Activated naive CD8-positive, alpha-beta T cell (primary cell): Measurements from ENCODE around the gene ID3.

Experiments used
- H3K27ac Mint-ChIP-seq: one replicate; pipeline ENCODE4 v1.8.0; 2021; ENCODE audit warnings: mixed read lengths
- H3K27me3 Mint-ChIP-seq: one replicate; pipeline ENCODE4 v1.8.0; 2021; ENCODE audit warnings: mixed read lengths
- H3K36me3 Mint-ChIP-seq: one replicate; pipeline ENCODE4 v1.8.0; 2021; ENCODE audit warnings: mixed read lengths
- H3K4me1 Mint-ChIP-seq: one replicate; pipeline ENCODE4 v1.8.0; 2021; ENCODE audit warnings: low read depth, mixed read lengths
- H3K4me3 Mint-ChIP-seq: one replicate; pipeline ENCODE4 v1.8.0; 2021; ENCODE audit warnings: mild to moderate bottlenecking, mixed read lengths
- H3K9me3 Mint-ChIP-seq: one replicate; pipeline ENCODE4 v1.8.0; 2021; ENCODE audit warnings: low read depth, mixed read lengths

Gene ID3

GRCh38 chr1:23517581-23517980 lies 41.7 kb downstream of the ID3 start:
- Mint-ChIP-seq H3K4me1 (no peaks in the 10 kb centered on the region), H3K27ac (no peak overlapping the region), H3K4me3 (no peak overlapping the region), H3K9me3 (no peaks in the 10 kb centered on the region), H3K36me3 (peaks cover 2% of the 10 kb centered on the region), H3K27me3 (no peaks in the 10 kb centered on the region)

GRCh38 chr1:23515905-23516304 lies 43.4 kb downstream of the ID3 start:
- peaks cover 2% of the 10 kb centered on the region for H3K36me3 Mint-ChIP-seq
- H3K4me3 Mint-ChIP-seq: no peak overlapping the region
- H3K9me3 Mint-ChIP-seq: no peaks in the 10 kb centered on the region
- no peaks in the 10 kb centered on the region for H3K27me3 Mint-ChIP-seq
- H3K4me1 Mint-ChIP-seq: no peaks in the 10 kb centered on the region
- no peak overlapping the region for H3K27ac Mint-ChIP-seq

GRCh38 chr1:23514111-23514679 lies 45.1 kb downstream of the ID3 start:
- Mint-ChIP-seq H3K4me3 (no peak overlapping the region), H3K27ac (no peak overlapping the region), H3K4me1 (no peaks in the 10 kb centered on the region), H3K27me3 (no peaks in the 10 kb centered on the region), H3K36me3 (peaks cover 2% of the 10 kb centered on the region), H3K9me3 (no peaks in the 10 kb centered on the region)

GRCh38 chr1:23509896-23510295 lies 49.4 kb downstream of the ID3 start:
- H3K4me1 Mint-ChIP-seq: peaks cover 1% of the 10 kb centered on the region
- no peak overlapping the region for H3K27ac Mint-ChIP-seq
- H3K9me3 Mint-ChIP-seq: no peaks in the 10 kb centered on the region
- H3K27me3 Mint-ChIP-seq: no peaks in the 10 kb centered on the region
- no peak overlapping the region for H3K4me3 Mint-ChIP-seq
- H3K36me3 Mint-ChIP-seq: no peaks in the 10 kb centered on the region
